GM06990 (cell line): Measurements from ENCODE around the gene UCK1.

Experiments used
- DNase-seq: peaks from one replicate; pipeline ENCODE4 v3.0.0-alpha.2; 2011; ENCODE audit not compliant: insufficient read length; ENCODE audit errors: extremely low read depth
- H3K27me3 ChIP-seq: replicated peaks from 2 replicates; pipeline ENCODE4 v1.6.0; 2011; ENCODE audit warnings: low read length; ENCODE audit not compliant: control insufficient read depth, insufficient read depth
- H3K36me3 ChIP-seq: 2 replicates; pipeline ENCODE4 v1.5.1; 2011; ENCODE audit warnings: low read length; ENCODE audit not compliant: control insufficient read depth, insufficient read depth
- H3K4me3 ChIP-seq: replicated peaks from 2 replicates; pipeline ENCODE4 v1.5.1; 2011; ENCODE audit warnings: low read depth, mild to moderate bottlenecking, control low read depth, low read length
- CTCF ChIP-seq: IDR thresholded peaks from 2 replicates; pipeline ENCODE4 v1.5.1; 2011; ENCODE audit warnings: low read length, control low read depth, mild to moderate bottlenecking, inconsistent platforms; ENCODE audit not compliant: insufficient read depth, poor library complexity, severe bottlenecking

The UCK1 gene

GRCh38 chr9:131525643-131526565 lies 5.2 kb downstream of the UCK1 start:
- H3K27me3 ChIP-seq = no peaks in the 10 kb centered on the region
- peaks cover 26% of the 10 kb centered on the region for H3K36me3 ChIP-seq
- H3K4me3 ChIP-seq = no peak overlapping the region
- DNase-seq = no peak
- no peak for TF ChIP-seq CTCF

GRCh38 chr9:131524665-131525315 lies 6.3 kb downstream of the UCK1 start:
- DNase-seq = no peak
- peaks cover 30% of the 10 kb centered on the region for H3K36me3 ChIP-seq

GRCh38 chr9:131523451-131524435 lies 7.3 kb downstream of the UCK1 start:
- Histone ChIP-seq H3K36me3 (peaks cover 30% of the 10 kb centered on the region), H3K4me3 (no peak overlapping the region), H3K27me3 (no peaks in the 10 kb centered on the region)
- no peak for DNase-seq
- TF ChIP-seq CTCF = no peak

More at GRCh38 chr9:131524665-131525315, 6.3 kb downstream of the UCK1 start:
- no peak for TF ChIP-seq CTCF
- H3K27me3 ChIP-seq = no peaks in the 10 kb centered on the region
- no peak overlapping the region for H3K4me3 ChIP-seq

GRCh38 chr9:131523086-131523388 lies 8.0 kb downstream of the UCK1 start:
- Histone ChIP-seq H3K4me3 (no peak overlapping the region), H3K36me3 (peaks cover 34% of the 10 kb centered on the region), H3K27me3 (no peaks in the 10 kb centered on the region)
- DNase-seq = no peak
- TF ChIP-seq CTCF = no peak

- TF ChIP-seq CTCF = no peak
- Histone ChIP-seq H3K27me3 (no peaks in the 10 kb centered on the region), H3K4me3 (no peak overlapping the region), H3K36me3 (peaks cover 34% of the 10 kb centered on the region)
- DNase-seq = no peak
Observed at GRCh38 chr9:131522257-131523085, 8.6 kb downstream of the UCK1 start.
